Measurements from ENCODE around the gene TMOD4.

DNA sequence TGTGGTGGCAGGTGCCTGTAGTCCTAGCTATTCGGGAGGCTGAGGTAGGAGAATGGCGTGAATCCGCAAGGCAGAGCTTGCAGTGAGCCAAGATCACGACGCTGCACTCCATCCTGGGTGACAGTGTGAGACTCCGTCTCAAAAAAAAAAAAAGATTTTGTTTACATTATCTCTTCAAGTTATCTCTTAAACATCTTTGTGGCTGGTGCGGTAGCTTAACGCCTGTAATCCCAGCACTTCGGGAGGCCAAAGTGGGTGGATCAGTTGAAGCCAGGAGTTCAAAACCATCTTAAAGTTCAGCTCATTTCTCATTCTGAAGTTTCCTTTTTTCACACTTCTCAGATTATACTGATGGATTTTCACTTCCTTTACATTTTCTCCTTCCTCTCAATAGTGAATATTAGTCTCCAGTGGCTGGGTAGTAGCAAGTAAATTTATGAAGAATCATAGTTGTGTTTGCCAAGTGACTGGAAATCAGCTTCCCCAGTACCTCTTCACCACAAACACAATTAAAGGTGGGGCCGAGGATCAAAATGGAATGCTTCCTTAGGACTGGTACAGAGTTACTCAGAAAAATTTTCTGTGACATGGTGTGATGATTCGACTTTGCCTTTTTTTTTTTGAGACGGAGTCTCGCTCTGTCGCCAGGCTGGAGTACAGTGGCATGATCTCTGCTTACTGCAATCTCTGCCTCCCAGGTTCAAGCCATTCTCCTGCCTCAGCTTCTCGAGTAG lies 36.4 kb upstream of the TMOD4 start:
- TF ChIP-seq EZH2phosphoT487 (conservative IDR thresholded peaks at IDR 0.05; ENCODE audit: low read length), result no peak
- TF ChIP-seq, protein P1, sequence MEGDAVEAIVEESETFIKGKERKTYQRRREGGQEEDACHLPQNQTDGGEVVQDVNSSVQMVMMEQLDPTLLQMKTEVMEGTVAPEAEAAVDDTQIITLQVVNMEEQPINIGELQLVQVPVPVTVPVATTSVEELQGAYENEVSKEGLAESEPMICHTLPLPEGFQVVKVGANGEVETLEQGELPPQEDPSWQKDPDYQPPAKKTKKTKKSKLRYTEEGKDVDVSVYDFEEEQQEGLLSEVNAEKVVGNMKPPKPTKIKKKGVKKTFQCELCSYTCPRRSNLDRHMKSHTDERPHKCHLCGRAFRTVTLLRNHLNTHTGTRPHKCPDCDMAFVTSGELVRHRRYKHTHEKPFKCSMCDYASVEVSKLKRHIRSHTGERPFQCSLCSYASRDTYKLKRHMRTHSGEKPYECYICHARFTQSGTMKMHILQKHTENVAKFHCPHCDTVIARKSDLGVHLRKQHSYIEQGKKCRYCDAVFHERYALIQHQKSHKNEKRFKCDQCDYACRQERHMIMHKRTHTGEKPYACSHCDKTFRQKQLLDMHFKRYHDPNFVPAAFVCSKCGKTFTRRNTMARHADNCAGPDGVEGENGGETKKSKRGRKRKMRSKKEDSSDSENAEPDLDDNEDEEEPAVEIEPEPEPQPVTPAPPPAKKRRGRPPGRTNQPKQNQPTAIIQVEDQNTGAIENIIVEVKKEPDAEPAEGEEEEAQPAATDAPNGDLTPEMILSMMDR (IDR thresholded peaks at IDR 0.05; ENCODE audit: insufficient read depth, low read length, poor library complexity, severe bottlenecking), result no peak
